GM19324 (cell line): ENCODE measurements around the gene MED13L.

ENCODE experiments used
- ATAC-seq: cut with Tn5 transposase; IDR thresholded peaks from one replicate; pipeline ENCODE4 v1.9.1; 2021; ENCODE audit warnings: mild to moderate bottlenecking, moderate library complexity; ENCODE audit not compliant: unreplicated experiment, low FRiP score

The MED13L gene

GRCh38 chr12:116159593-116160200, 117.8 kb downstream of the MED13L start:
- ATAC-seq = no peak

DNA sequence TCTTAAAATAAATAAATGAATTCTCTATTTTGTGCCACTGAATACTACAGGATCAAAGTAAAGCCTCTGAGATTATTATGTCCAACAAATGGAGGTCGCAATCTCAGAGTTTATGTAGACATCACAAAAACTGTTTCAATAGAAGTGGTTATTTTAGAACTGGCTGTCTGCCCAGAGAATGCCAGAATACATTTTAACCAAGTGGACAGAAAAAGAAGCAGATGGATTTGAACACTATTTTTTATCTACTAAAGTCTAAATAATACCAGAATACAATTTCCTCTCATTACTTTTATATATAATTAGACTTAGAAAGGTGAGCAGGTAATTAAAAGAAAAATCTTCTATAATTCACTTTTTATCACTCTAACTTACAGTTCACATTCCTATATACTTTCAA, 118.3 kb downstream of the MED13L start:
- ATAC-seq = no peak

DNA sequence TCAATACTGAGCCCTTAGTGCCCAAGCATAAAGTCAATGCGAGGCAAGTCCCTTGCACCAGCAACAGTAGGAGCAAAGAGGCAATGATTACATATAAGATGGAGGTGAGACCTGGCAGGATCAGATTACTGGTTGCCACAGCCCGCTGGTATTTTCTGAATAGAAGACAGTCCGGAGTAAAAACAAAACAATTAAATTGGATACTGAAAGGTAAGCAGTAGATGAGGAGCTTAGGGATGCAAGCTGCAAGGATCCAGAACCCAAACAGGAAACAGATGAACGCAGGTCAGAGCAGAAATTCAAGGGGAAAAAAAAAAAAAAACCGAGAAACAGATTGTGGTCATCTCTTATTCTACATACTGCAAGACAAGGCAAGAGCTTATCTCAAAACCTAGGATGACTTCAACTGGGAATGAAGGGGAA, 119.6 kb downstream of the MED13L start:
- no peak for ATAC-seq

GRCh38 chr12:116156614-116157013, 120.9 kb downstream of the MED13L start:
- no peak for ATAC-seq

- ATAC-seq = no peak
Measured at GRCh38 chr12:116155383-116155782, 122.1 kb downstream of the MED13L start.

GRCh38 chr12:116153983-116154382, 123.5 kb downstream of the MED13L start:
- ATAC-seq = no peak

DNA sequence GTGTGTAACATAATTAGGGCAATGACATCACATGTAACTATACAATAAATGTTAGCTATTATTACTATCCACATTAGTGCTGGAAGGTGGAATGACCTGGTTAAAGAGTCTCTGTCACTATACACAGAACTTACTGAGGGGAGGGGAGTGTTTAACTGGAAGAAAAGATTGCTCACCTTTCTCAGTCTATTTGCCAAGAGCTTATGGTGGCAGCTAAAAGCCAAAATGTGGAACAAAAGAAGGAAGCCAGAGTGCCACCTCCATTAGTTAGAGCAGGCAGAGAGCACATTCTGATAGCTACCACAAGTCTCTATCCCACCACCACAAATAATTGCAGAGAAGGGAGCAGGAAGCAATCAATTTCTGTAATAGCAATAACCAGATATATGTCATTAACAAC, 124.4 kb downstream of the MED13L start:
- no peak for ATAC-seq

DNA sequence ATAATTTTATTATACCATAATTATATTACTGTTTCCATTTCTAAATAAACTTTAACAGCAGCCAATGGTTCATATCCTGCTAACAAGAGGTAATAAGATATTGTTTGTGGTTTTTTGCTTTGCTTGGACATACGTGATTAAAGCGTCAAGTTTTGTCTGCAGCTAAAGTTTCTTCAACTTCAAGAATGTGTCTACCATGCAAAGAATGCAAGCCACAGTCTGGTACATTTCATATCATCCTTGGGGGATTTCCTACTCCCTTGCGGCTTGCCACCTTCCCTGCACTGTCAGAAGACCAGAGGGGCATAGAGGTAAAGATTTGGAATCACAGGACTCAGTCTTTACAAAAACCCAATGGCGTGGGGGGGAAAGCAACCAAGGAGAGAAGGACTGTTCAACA, 125.2 kb downstream of the MED13L start:
- no peak for ATAC-seq

DNA sequence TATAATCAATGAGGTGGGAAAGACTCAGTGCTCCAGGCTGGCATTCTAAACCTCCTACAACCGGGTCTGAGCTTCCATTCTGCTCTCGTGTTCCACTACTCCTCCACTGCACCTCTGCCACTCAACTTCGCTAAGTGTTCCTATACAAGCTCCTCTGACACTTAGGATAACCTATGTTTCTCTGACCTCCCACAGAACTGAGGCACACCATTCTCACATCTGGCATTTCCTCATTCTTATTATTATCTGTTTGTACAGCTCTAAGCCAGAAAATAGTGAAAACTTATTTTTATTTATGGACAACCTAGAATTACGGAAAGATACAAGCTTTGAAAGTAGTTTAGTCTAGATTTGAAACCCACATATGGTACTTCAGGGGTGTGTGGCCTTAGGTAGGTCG, 127.0 kb downstream of the MED13L start:
- ATAC-seq = no peak

DNA sequence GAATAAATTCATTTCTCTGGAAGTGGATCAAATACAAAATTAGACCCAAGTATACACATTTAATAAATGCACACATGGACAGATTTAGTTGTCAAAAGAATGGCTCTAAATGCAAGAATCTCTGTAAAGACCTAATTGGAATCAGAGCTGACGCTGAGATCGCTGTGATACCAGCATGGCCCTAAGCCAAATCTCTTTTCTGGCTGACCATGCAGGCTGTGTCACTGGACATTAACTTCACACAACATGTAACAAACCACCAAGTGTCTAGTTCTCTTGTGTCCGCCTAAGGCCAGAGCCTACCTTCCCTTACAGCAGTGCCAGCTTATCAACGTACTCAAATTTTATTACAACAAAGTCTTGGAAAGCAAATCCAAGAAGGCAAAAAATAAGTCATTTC, 127.5 kb downstream of the MED13L start:
- ATAC-seq = no peak

GRCh38 chr12:116148844-116149243, 128.6 kb downstream of the MED13L start:
- ATAC-seq = no peak

DNA sequence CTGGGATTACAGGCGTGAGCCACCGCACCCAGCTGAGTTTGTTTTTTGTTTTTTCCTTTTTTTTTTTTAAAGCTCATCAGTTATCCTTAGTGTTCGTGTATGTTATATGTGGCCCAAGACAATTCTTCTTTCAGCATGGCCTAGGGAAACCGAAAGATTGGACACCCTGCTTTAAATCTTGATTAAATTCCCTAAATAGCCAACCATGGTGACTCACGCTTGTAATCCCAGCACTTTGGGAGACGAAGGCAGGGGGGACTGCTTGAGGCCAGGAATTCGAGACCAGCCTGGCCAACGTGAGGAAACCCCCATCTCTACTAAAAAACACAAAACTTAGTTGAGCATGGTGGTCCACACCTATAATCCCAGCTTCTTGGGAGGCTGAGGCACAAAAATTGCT, 131.1 kb downstream of the MED13L start:
- no peak for ATAC-seq

- ATAC-seq = no peak
Measured at GRCh38 chr12:116145451-116145850, 132.0 kb downstream of the MED13L start.

- ATAC-seq = no peak
Measured at GRCh38 chr12:116144384-116144783, 133.1 kb downstream of the MED13L start.

- no peak for ATAC-seq
Measured at GRCh38 chr12:116143909-116144308, 133.6 kb downstream of the MED13L start.

GRCh38 chr12:116142936-116143898, 134.3 kb downstream of the MED13L start:
- no peak for ATAC-seq

- no peak for ATAC-seq
Measured at GRCh38 chr12:116141833-116142162, 135.7 kb downstream of the MED13L start.

- ATAC-seq = no peak
Measured at GRCh38 chr12:116141110-116141832, 136.2 kb downstream of the MED13L start.

DNA sequence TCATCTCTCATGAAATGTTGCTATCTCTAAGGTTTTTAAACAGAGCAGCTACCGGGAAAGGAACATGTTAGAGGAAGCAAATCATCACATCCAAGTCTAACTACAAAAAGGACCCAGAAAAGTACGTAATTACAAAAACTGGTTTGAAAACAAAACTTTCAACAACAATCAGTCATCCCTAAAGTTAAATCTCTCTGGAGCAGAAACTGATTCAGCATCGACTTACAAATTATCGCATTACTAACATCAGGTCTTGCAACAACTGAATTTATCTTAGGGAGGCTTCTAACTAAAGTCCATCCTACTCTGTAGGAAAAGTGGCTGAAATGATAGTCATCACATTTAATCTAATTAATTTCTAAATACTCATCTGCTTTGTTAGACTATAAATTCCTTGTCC, 137.0 kb downstream of the MED13L start:
- ATAC-seq = no peak

- no peak for ATAC-seq
Measured at GRCh38 chr12:116138781-116139180, 138.7 kb downstream of the MED13L start.

GRCh38 chr12:116138364-116138763, 139.1 kb downstream of the MED13L start:
- no peak for ATAC-seq
